Large intestine (tissue), 3 donors: ENCODE results near the gene PRPF19. TPM values are rescaled to one million over a fixed set of nuclear protein-coding genes. Genes with fewer than 3 reads are reported as not detected.

Experiments used
- DNase-seq, 2 donors: peaks; one replicate each; pipeline versions ENCODE4 v3.0.0 to v3.0.0-alpha.2; 2013
- H3K27ac ChIP-seq: one replicate; pipeline ENCODE4 v1.5.1; 2013; ENCODE audit warnings: low read length
- H3K27me3 ChIP-seq: 2 replicates; pipeline ENCODE4 v1.6.1; 2013; ENCODE audit warnings: low read length; ENCODE audit not compliant: control insufficient read depth, insufficient read depth
- H3K36me3 ChIP-seq: 2 replicates; pipeline ENCODE4 v1.6.1; 2013; ENCODE audit warnings: low read length; ENCODE audit not compliant: control insufficient read depth, insufficient read depth
- H3K4me1 ChIP-seq: one replicate; pipeline ENCODE4 v1.6.1; 2013; ENCODE audit warnings: low read length; ENCODE audit not compliant: control insufficient read depth, insufficient read depth
- H3K4me3 ChIP-seq: one replicate; pipeline ENCODE4 v1.5.1; 2013; ENCODE audit warnings: low read length
- H3K9me3 ChIP-seq: one replicate; pipeline ENCODE4 v1.6.1; 2013; ENCODE audit warnings: mild to moderate bottlenecking, low read depth, low read length, moderate library complexity; ENCODE audit not compliant: control insufficient read depth
- WGBS: methylation state at CpG from one replicate; pipeline ENCODE4 v1.1.5; 2013; ENCODE audit warnings: low lambda C conversion rate; ENCODE audit not compliant: insufficient coverage; 5-methylcytosine and 5-hydroxymethylcytosine counted together
- polyA plus RNA-seq: library from polyadenylated mRNA; unstranded; fragments of 120-200 nt; gene quantifications from one replicate; pipeline ENCODE4 v1.2.1, GENCODE V29; 2013

The PRPF19 gene
- polyA plus RNA-seq, 1 donor = 92.6 TPM

GRCh38 chr11:60868682-60869450, 37.5 kb downstream of the PRPF19 start:
- Histone ChIP-seq H3K36me3 (no peaks in the 10 kb centered on the region), H3K27me3 (no peaks in the 10 kb centered on the region), H3K9me3 (no peaks in the 10 kb centered on the region), H3K4me3 (no peak overlapping the region), H3K27ac (no peak overlapping the region), H3K4me1 (no peaks in the 10 kb centered on the region)
- no peak for DNase-seq
- no CpG with 5 or more reads among the region's 10 CpGs for WGBS

- H3K36me3 ChIP-seq = no peaks in the 10 kb centered on the region
- no peaks in the 10 kb centered on the region for H3K9me3 ChIP-seq
- no CpG with 5 or more reads among the region's 10 CpGs for WGBS
- DNase-seq = no peak
- no peaks in the 10 kb centered on the region for H3K4me1 ChIP-seq
- H3K27ac ChIP-seq = no peak overlapping the region
- H3K27me3 ChIP-seq = no peaks in the 10 kb centered on the region
- no peak overlapping the region for H3K4me3 ChIP-seq
Measured at GRCh38 chr11:60867871-60868681, 38.3 kb downstream of the PRPF19 start.

GRCh38 chr11:60866911-60867870, 39.2 kb downstream of the PRPF19 start, which contains the start of gene ZP1:
TSS of gene ZP1 (plus strand) at chr11:60867542. CDS start at chr11:60867562, 20 bp downstream.
- Histone ChIP-seq H3K9me3 (no peaks in the 10 kb centered on the region), H3K36me3 (no peaks in the 10 kb centered on the region), H3K4me1 (no peaks in the 10 kb centered on the region), H3K4me3 (no peak within 1 kb of the TSS), H3K27me3 (no peaks in the 10 kb centered on the region), H3K27ac (no peak within 1 kb of the TSS)
- no CpG with 5 or more reads among the region's 13 CpGs for WGBS
- DNase-seq = no peak

GRCh38 chr11:60864856-60865513, 41.4 kb downstream of the PRPF19 start:
- Histone ChIP-seq H3K9me3 (no peaks in the 10 kb centered on the region), H3K4me3 (no peak overlapping the region), H3K4me1 (no peaks in the 10 kb centered on the region), H3K27ac (no peak overlapping the region), H3K27me3 (no peaks in the 10 kb centered on the region), H3K36me3 (no peaks in the 10 kb centered on the region)
- DNase-seq = no peak
- WGBS = 83% methylated on average over 2 of the region's 7 CpGs

- no peak overlapping the region for H3K27ac ChIP-seq
- no peaks in the 10 kb centered on the region for H3K4me1 ChIP-seq
- H3K4me3 ChIP-seq = no peak overlapping the region
- no peak for DNase-seq
- H3K36me3 ChIP-seq = no peaks in the 10 kb centered on the region
- WGBS = 100% methylated on average over 1 of the region's 16 CpGs
- H3K9me3 ChIP-seq = no peaks in the 10 kb centered on the region
- H3K27me3 ChIP-seq = no peaks in the 10 kb centered on the region
Measured at GRCh38 chr11:60863550-60864521, 42.5 kb downstream of the PRPF19 start.

GRCh38 chr11:60862171-60862570, 44.2 kb downstream of the PRPF19 start:
- no peak overlapping the region for H3K4me3 ChIP-seq
- no peaks in the 10 kb centered on the region for H3K36me3 ChIP-seq
- H3K27me3 ChIP-seq = no peaks in the 10 kb centered on the region
- no peak for DNase-seq
- WGBS = no CpG with 5 or more reads among the region's 9 CpGs
- H3K4me1 ChIP-seq = no peaks in the 10 kb centered on the region
- no peak overlapping the region for H3K27ac ChIP-seq
- H3K9me3 ChIP-seq = no peaks in the 10 kb centered on the region

- Histone ChIP-seq H3K27me3 (no peaks in the 10 kb centered on the region), H3K27ac (no peak overlapping the region), H3K4me1 (no peaks in the 10 kb centered on the region), H3K36me3 (no peaks in the 10 kb centered on the region), H3K9me3 (no peaks in the 10 kb centered on the region), H3K4me3 (no peak overlapping the region)
- no peak for DNase-seq
- WGBS = no CpG with 5 or more reads among the region's 7 CpGs
Measured at GRCh38 chr11:60860943-60861342, 45.4 kb downstream of the PRPF19 start.

- no peak for DNase-seq
- no peak overlapping the region for H3K4me3 ChIP-seq
- no peaks in the 10 kb centered on the region for H3K9me3 ChIP-seq
- H3K27me3 ChIP-seq = peaks cover 2% of the 10 kb centered on the region
- peaks cover 11% of the 10 kb centered on the region for H3K4me1 ChIP-seq
- H3K27ac ChIP-seq = no peak overlapping the region
- 100% methylated on average over 1 of the region's 15 CpGs for WGBS
- no peaks in the 10 kb centered on the region for H3K36me3 ChIP-seq
Measured at GRCh38 chr11:60859616-60860250, 46.7 kb downstream of the PRPF19 start.
